Sigmoid colon (tissue), 3 donors: ENCODE measurements around the gene MSLN.

Source experiments
- POLR2A ChIP-seq, 2 donors: fragments of 450-650 bp; IDR thresholded peaks; one replicate each; pipeline ENCODE4 v1.6.1; 2016; ENCODE audit warnings: antibody characterized with exemption in 2 of 2, mild to moderate bottlenecking in 2 of 2, moderate library complexity in 2 of 2
- TF ChIP-seq, protein P1 (sequence below), 4 experiments: fragments of 450-650 bp in 3 of 4; fragments of 200-600 bp in 1 of 4; IDR thresholded peaks; one replicate each; pipeline ENCODE4 v1.5.1; 2016 to 2019; ENCODE audit warnings: antibody characterized with exemption in 4 of 4, mild to moderate bottlenecking in 3 of 4, moderate library complexity in 2 of 4

- TF ChIP-seq, protein P1, sequence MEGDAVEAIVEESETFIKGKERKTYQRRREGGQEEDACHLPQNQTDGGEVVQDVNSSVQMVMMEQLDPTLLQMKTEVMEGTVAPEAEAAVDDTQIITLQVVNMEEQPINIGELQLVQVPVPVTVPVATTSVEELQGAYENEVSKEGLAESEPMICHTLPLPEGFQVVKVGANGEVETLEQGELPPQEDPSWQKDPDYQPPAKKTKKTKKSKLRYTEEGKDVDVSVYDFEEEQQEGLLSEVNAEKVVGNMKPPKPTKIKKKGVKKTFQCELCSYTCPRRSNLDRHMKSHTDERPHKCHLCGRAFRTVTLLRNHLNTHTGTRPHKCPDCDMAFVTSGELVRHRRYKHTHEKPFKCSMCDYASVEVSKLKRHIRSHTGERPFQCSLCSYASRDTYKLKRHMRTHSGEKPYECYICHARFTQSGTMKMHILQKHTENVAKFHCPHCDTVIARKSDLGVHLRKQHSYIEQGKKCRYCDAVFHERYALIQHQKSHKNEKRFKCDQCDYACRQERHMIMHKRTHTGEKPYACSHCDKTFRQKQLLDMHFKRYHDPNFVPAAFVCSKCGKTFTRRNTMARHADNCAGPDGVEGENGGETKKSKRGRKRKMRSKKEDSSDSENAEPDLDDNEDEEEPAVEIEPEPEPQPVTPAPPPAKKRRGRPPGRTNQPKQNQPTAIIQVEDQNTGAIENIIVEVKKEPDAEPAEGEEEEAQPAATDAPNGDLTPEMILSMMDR (IDR thresholded peaks at IDR 0.05) = no peak
- no peak for TF ChIP-seq POLR2A (IDR thresholded peaks at IDR 0.05)
These were observed 33.9 kb upstream of the MSLN start, which contains the start of the genes CCDC78 and HAGHL for GRCh38 chr16:726438-727290.
